T follicular helper cell (primary cell): ENCODE results near the gene NOL4L.
A peak's percentile ranks its signal among the peaks of the same experiment; 100 is the strongest.

Experiments used
- DNase-seq: peaks from one replicate; pipeline ENCODE4 v3.0.0-alpha.2; 2020; ENCODE audit warnings: low read depth

The NOL4L gene

GRCh38 chr20:32432277-32432676, 152.9 kb downstream of the NOL4L start:
- DNase-seq = no peak

GRCh38 chr20:32431457-32431856, 153.7 kb downstream of the NOL4L start:
- DNase-seq = no peak

GRCh38 chr20:32429745-32430360, 155.3 kb downstream of the NOL4L start:
- DNase-seq = no peak

GRCh38 chr20:32429343-32429742, 155.8 kb downstream of the NOL4L start:
- DNase-seq = no peak

GRCh38 chr20:32427996-32428395, 157.1 kb downstream of the NOL4L start:
- no peak for DNase-seq

GRCh38 chr20:32421290-32421689, 163.8 kb downstream of the NOL4L start:
- DNase-seq = no peak

- DNase-seq = no peak
Measured at GRCh38 chr20:32418376-32418775, 166.8 kb downstream of the NOL4L start.

GRCh38 chr20:32416206-32416605, 168.9 kb downstream of the NOL4L start:
- DNase-seq = no peak

GRCh38 chr20:32415494-32415893, 169.6 kb downstream of the NOL4L start:
- DNase-seq = no peak

- DNase-seq = no peak
Measured at GRCh38 chr20:32411955-32412706, 173.0 kb downstream of the NOL4L start.

- DNase-seq = peak; percentile 49
Measured at GRCh38 chr20:32407131-32407750, 177.9 kb downstream of the NOL4L start.

- no peak for DNase-seq
Measured at GRCh38 chr20:32406701-32407100, 178.4 kb downstream of the NOL4L start.

GRCh38 chr20:32404017-32404416, 181.1 kb downstream of the NOL4L start:
- DNase-seq = no peak

GRCh38 chr20:32400476-32400875, 184.7 kb downstream of the NOL4L start:
- no peak for DNase-seq

GRCh38 chr20:32397567-32398084, 187.5 kb downstream of the NOL4L start:
- DNase-seq = no peak

- no peak for DNase-seq
Measured at GRCh38 chr20:32396646-32397160, 188.4 kb downstream of the NOL4L start.

- no peak for DNase-seq
Measured at GRCh38 chr20:32395066-32395465, 190.1 kb downstream of the NOL4L start.
